GM12878 (cell line): ENCODE measurements around the gene RPS16. TPM values are rescaled to one million over a fixed set of nuclear protein-coding genes. Genes with fewer than 3 reads are reported as not detected.
A peak's percentile ranks its signal among the peaks of the same experiment; 100 is the strongest.

Source experiments
- ATAC-seq: fragments of 200-7000 bp; cut with Tn5 transposase; 3 replicates; pipeline ENCODE4 v1.9.1; 2020; ENCODE audit warnings: mild to moderate bottlenecking, moderate library complexity
- BruUV-seq: library from RNA; stranded (reverse); fragments of 400-500 nt; replicated peaks from 2 replicates; lab custom pipeline; 2021; lab: Mats Ljungman, UMichigan
- CTCF ChIA-PET: fragments of 300-600 bp; sonication (Branson Sonifier 250); formaldehyde crosslinking; extraction: SDS; loops from one replicate; lab custom pipeline; 2021; ENCODE audit warnings: inconsistent platforms; lab: Yijun Ruan, JAX
- POLR2A ChIA-PET: fragments of 350-600 bp; formaldehyde crosslinking; extraction: SDS; loops from one replicate; lab custom pipeline; 2021; ENCODE audit warnings: inconsistent platforms; lab: Charles Lee
- RAD21 ChIA-PET: fragments of 300-600 bp; sonication (Branson Sonifier 250); formaldehyde crosslinking; loops from one replicate; lab custom pipeline; 2023; ENCODE audit warnings: antibody characterized with exemption; ENCODE audit not compliant: unreplicated experiment; lab: Charles Lee
- SMC1A ChIA-PET: fragments of 300-600 bp; sonication (Branson Sonifier 250); formaldehyde crosslinking; loops from one replicate; lab custom pipeline; 2023; ENCODE audit not compliant: unreplicated experiment, uncharacterized antibody; lab: Charles Lee
- DNase-seq: peaks from one replicate; pipeline ENCODE4 v3.0.0-alpha.2; 2011; ENCODE audit warnings: low read depth, low spot score
- FAIRE-seq: peaks from 3 replicates; lab custom pipeline; 2011; peaks lifted over from hg19 to GRCh38; lab: Jason Lieb, UNC
- H2AFZ ChIP-seq: 2 replicates; pipeline ENCODE4 v1.6.0; 2011; ENCODE audit warnings: low read depth, low read length, control low read depth; ENCODE audit not compliant: control insufficient read depth
- H3K27ac ChIP-seq: 2 replicates; pipeline ENCODE4 v1.5.1; 2011; ENCODE audit warnings: control low read depth; ENCODE audit not compliant: control insufficient read depth, insufficient read depth
- H3K27me3 ChIP-seq, 2 experiments: replicated peaks in 1 of 2; 2 replicates each; pipeline versions ENCODE4 v1.6.0 to v1.6.1; 2011; ENCODE audit warnings: low read length in 1 of 2; ENCODE audit not compliant: control insufficient read depth in 2 of 2, insufficient read depth in 2 of 2
- H3K36me3 ChIP-seq, 2 experiments: 2 replicates each; pipeline ENCODE4 v1.5.1; 2011; ENCODE audit warnings: low read length in 1 of 2; ENCODE audit not compliant: control insufficient read depth in 2 of 2, insufficient read depth in 2 of 2
- H3K4me1 ChIP-seq: 2 replicates; pipeline ENCODE4 v1.6.1; 2011; ENCODE audit warnings: mild to moderate bottlenecking, low read length, moderate library complexity, mixed read lengths; ENCODE audit not compliant: control insufficient read depth, insufficient read depth
- H3K4me2 ChIP-seq: 2 replicates; pipeline ENCODE4 v1.6.0; 2011; ENCODE audit warnings: control low read depth; ENCODE audit not compliant: control insufficient read depth, insufficient read depth
- H3K4me3 ChIP-seq: fragments of 200-600 bp; sonication (generic); 2 replicates; pipeline ENCODE4 v1.5.1; 2016
- H3K79me2 ChIP-seq: 2 replicates; pipeline ENCODE4 v1.6.0; 2011; ENCODE audit warnings: low read length; ENCODE audit not compliant: control insufficient read depth, insufficient read depth
- H3K9ac ChIP-seq: 2 replicates; pipeline ENCODE4 v1.8.0; 2011; ENCODE audit warnings: low read length, control low read depth, mixed read lengths; ENCODE audit not compliant: control insufficient read depth, insufficient read depth
- H3K9me3 ChIP-seq: replicated peaks from 3 replicates; pipeline ENCODE4 v1.5.1; 2011; ENCODE audit warnings: mild to moderate bottlenecking, low read length; ENCODE audit not compliant: control insufficient read depth, insufficient read depth
- H4K20me1 ChIP-seq: 2 replicates; pipeline ENCODE4 v1.6.0; 2011; ENCODE audit not compliant: control insufficient read depth, insufficient read depth
- CHD1 ChIP-seq: IDR thresholded peaks from 2 replicates; pipeline ENCODE4 v1.6.1; 2012; ENCODE audit warnings: low read depth, low read length, improper control_type of control experiment
- CUX1 ChIP-seq: IDR thresholded peaks from 2 replicates; pipeline ENCODE4 v1.6.1; 2012; ENCODE audit warnings: improper control_type of control experiment, low read depth, low read length; ENCODE audit not compliant: insufficient replicate concordance
- DPF2 ChIP-seq: fragments of 450-650 bp; IDR thresholded peaks from 2 replicates; pipeline ENCODE4 v1.6.1; 2017; ENCODE audit warnings: mild to moderate bottlenecking
- EP300 ChIP-seq, 2 experiments: fragments of 150-350 bp in 1 of 2; IDR thresholded peaks; 2 replicates each; pipeline ENCODE4 v1.6.1; 2011 to 2012; ENCODE audit warnings: low read depth in 2 of 2, low read length in 2 of 2, borderline replicate concordance in 1 of 2, improper control_type of control experiment in 1 of 2, inconsistent platforms in 1 of 2; ENCODE audit not compliant: control insufficient read depth in 1 of 2
- GATAD2B ChIP-seq: fragments of 450-650 bp; conservative IDR thresholded peaks from 2 replicates; pipeline ENCODE4 v1.6.1; 2017; ENCODE audit warnings: low read depth, mild to moderate bottlenecking, moderate library complexity
- HDGF ChIP-seq: fragments of 450-650 bp; IDR thresholded peaks from 2 replicates; pipeline ENCODE4 v1.6.1; 2016; ENCODE audit warnings: antibody characterized with exemption
- KDM1A ChIP-seq: fragments of 200-600 bp; sonication (generic); IDR thresholded peaks from 2 replicates; pipeline ENCODE4 v1.6.1; 2016; ENCODE audit warnings: borderline replicate concordance
- MEF2B ChIP-seq: fragments of 450-650 bp; IDR thresholded peaks from 2 replicates; pipeline ENCODE4 v1.6.1; 2018; ENCODE audit warnings: mild to moderate bottlenecking, moderate library complexity; ENCODE audit not compliant: partially characterized antibody, poor library complexity, severe bottlenecking
- NBN ChIP-seq: fragments of 450-650 bp; IDR thresholded peaks from 2 replicates; pipeline ENCODE4 v1.6.1; 2016
- PBX3 ChIP-seq: IDR thresholded peaks from 2 replicates; pipeline ENCODE4 v1.6.1; 2011; ENCODE audit warnings: mild to moderate bottlenecking, low read depth, low read length, moderate library complexity; ENCODE audit not compliant: insufficient replicate concordance
- PKNOX1 ChIP-seq: fragments of 450-650 bp; IDR thresholded peaks from 2 replicates; pipeline ENCODE4 v1.6.1; 2016; ENCODE audit warnings: mild to moderate bottlenecking
- POLR2AphosphoS5 ChIP-seq: IDR thresholded peaks from 2 replicates; pipeline ENCODE4 v1.6.1; 2011; ENCODE audit warnings: mild to moderate bottlenecking, low read length, inconsistent platforms
- SPI1 ChIP-seq: IDR thresholded peaks from 2 replicates; pipeline ENCODE4 v1.6.1; 2011; ENCODE audit warnings: low read depth, mild to moderate bottlenecking, low read length, moderate library complexity, borderline replicate concordance; ENCODE audit not compliant: insufficient read depth
- USF1 ChIP-seq: IDR thresholded peaks from 2 replicates; pipeline ENCODE4 v1.6.1; 2011; ENCODE audit warnings: borderline replicate concordance, low read depth, mild to moderate bottlenecking, moderate library complexity, mixed read lengths, low read length; ENCODE audit not compliant: insufficient read depth; ENCODE audit errors: extremely low read length
- WGBS: methylation state at CpG from one replicate; pipeline ENCODE4 v1.1.6; 2016; ENCODE audit warnings: low lambda C conversion rate; ENCODE audit not compliant: insufficient replicate concordance, insufficient coverage; ENCODE audit errors: missing lambda C conversion rate; 5-methylcytosine and 5-hydroxymethylcytosine counted together
- in situ Hi-C: fragments of 300-500 bp; cut with MboI; formaldehyde crosslinking; loops from 9 replicates; pipeline ENCODE4 v1.14.3; 2018; ENCODE audit warnings: mixed read lengths
- intact Hi-C: fragments of 100-400 bp; cut with micrococcal nuclease; formaldehyde crosslinking; loops from one replicate; pipeline ENCODE4 v1.14.2; 2022; ENCODE audit not compliant: unreplicated experiment
- polyA plus RNA-seq, 11 experiments: library from polyadenylated mRNA; depleted of rRNA in 4 of 11; unstranded in 6 of 11; stranded (reverse) in 5 of 11; fragments of >200 nt; fragmentation: Nextera tagmentation in 4 of 11; fragmentation: Illumina TruSeq in 1 of 11; extraction: Ambion mirVana in 4 of 11; extraction: Trizol in 1 of 11; gene quantifications; 1 replicate in 1 of 11; 2 replicates in 10 of 11; pipeline versions ENCODE4 v1.2.1 to v1.2.3, GENCODE V29; 2011 to 2016; ENCODE audit warnings: inconsistent platforms in 2 of 11, missing spikeins in 2 of 11, low read depth in 1 of 11
- total RNA-seq, 4 experiments: library from RNA; depleted of rRNA in 3 of 4; stranded (reverse); fragments of >200 nt in 3 of 4; fragmentation: Illumina TruSeq in 1 of 4; extraction: Trizol in 1 of 4; gene quantifications; 2 replicates each; pipeline versions ENCODE4 v1.2.1 to v1.2.3, GENCODE V29; 2013 to 2021

Gene RPS16
- total and polyA plus RNA-seq, 10 of the 15 experiments (the other 5 are each of a cell fraction or from before 2014, with no cell fraction given): 148 to 4,810 (median 2,343) TPM

- no peaks in the 10 kb centered on the region for H3K9me3 ChIP-seq
- POLR2A ChIA-PET: interaction anchor here (0.7 to 2.9 kb wide), 7 partner anchors 10 to 445 kb away, joined by 3 to 37 read pairs (median 12); partner anchors contain the start of genes FBL, MED29, PAF1 and PLEKHG2
- in situ Hi-C loops (no loop called here), intact Hi-C loops (loop anchor here (1.0 to 10.0 kb wide), 2 partner anchors 11 to 426 kb away; partner anchors contain the start of genes FBXO17 and PLEKHG2)
- SMC1A ChIA-PET: interaction anchor here (0.8 to 8.7 kb wide), 3 partner anchors 11 to 844 kb away, joined by 3 to 146 read pairs (median 3); partner anchors contain the start of gene PLEKHG2
- peak overlapping the region; percentile 9; the same call in 1 of the 2 replicates for H3K4me3 ChIP-seq
- peak overlapping the region; percentile 100 for H3K27ac ChIP-seq
- DNase-seq: no peak
- H3K27me3 ChIP-seq: no peaks in the 10 kb centered on the region
- no peaks in the 10 kb centered on the region for H4K20me1 ChIP-seq
- RAD21 ChIA-PET: interaction anchor here (0.5 to 6.7 kb wide), 7 partner anchors 10 to 163 kb away, joined by 3 to 159 read pairs (median 4); partner anchors contain the start of genes EID2B, MED29, PAF1 and PLEKHG2
- no peak for FAIRE-seq
- peak; percentile 8 for ATAC-seq
- peak overlapping the region; percentile 100 for H3K4me2 ChIP-seq
- H3K9ac ChIP-seq: peak overlapping the region; percentile 90
- 0% methylated on average over 4 of the region's 4 CpGs for WGBS
- H3K79me2 ChIP-seq: peaks cover 31% of the 10 kb centered on the region
- CTCF ChIA-PET: interaction anchor here (1.0 to 7.4 kb wide), 4 partner anchors 8 to 132 kb away, joined by 4 to 218 read pairs (median 14); partner anchors contain the start of genes EID2B and PLEKHG2
- peaks cover 0 to 5% of the 10 kb centered on the region in 2 experiments; a peak in 1 of 4 replicates for H3K36me3 ChIP-seq
- BruUV-seq: TSS peak; percentile 88
- H2AFZ ChIP-seq: peak overlapping the region; percentile 40
- peaks cover 77% of the 10 kb centered on the region for H3K4me1 ChIP-seq
- TF ChIP-seq MEF2B (peak; percentile 83), EP300 (IDR thresholded peaks at IDR 0.05; ENCODE audit: borderline replicate concordance in 1 of 2, control insufficient read depth in 1 of 2, low read depth in 2 of 2, low read length in 2 of 2) (no peak), PKNOX1 (no peak), PBX3 (peak; percentile 4), POLR2AphosphoS5 (no peak), KDM1A (no peak), CUX1 (no peak), GATAD2B (0 out of 2 replicates have a peak, but pooled peaks have one; percentile 25), NBN (no peak), SPI1 (0 out of 2 replicates have a peak, but pooled peaks have one; percentile 0), HDGF (peak; percentile 95), CHD1 (0 out of 2 replicates have a peak, but pooled peaks have one; percentile 61), USF1 (no peak), DPF2 (peak; percentile 10; the same call in 1 of the 2 replicates)
Measured at GRCh38 chr19:39401070-39401548, 34.6 kb downstream of the RPS16 start.
